Measurements from ENCODE around the gene TUT7.

Gene TUT7

GRCh38 chr9:86288499-86289198, 65.6 kb downstream of the TUT7 start:
- no peak for TF ChIP-seq CTCF (IDR thresholded peaks at IDR 0.05; ENCODE audit: control insufficient read depth, extremely low read depth, insufficient read depth)
- H3K4me3 ChIP-seq (ENCODE audit: low read depth, low read length), result no peak overlapping the region
- DNase-seq (ENCODE audit: low read depth), result no peak

- no peak for DNase-seq (ENCODE audit: low read depth)
- no peak overlapping the region for H3K4me3 ChIP-seq (ENCODE audit: low read depth, low read length)
- TF ChIP-seq CTCF (IDR thresholded peaks at IDR 0.05; ENCODE audit: control insufficient read depth, extremely low read depth, insufficient read depth), result peak; percentile 28
Measured at GRCh38 chr9:86287013-86287412, 67.2 kb downstream of the TUT7 start.

GRCh38 chr9:86286278-86286677, 67.9 kb downstream of the TUT7 start:
- DNase-seq (ENCODE audit: low read depth), result no peak
- no peak for TF ChIP-seq CTCF (IDR thresholded peaks at IDR 0.05; ENCODE audit: control insufficient read depth, extremely low read depth, insufficient read depth)
- H3K4me3 ChIP-seq (ENCODE audit: low read depth, low read length), result no peak overlapping the region

GRCh38 chr9:86285261-86285660, 68.9 kb downstream of the TUT7 start:
- TF ChIP-seq CTCF (IDR thresholded peaks at IDR 0.05; ENCODE audit: control insufficient read depth, extremely low read depth, insufficient read depth), result no peak
- H3K4me3 ChIP-seq (ENCODE audit: low read depth, low read length), result no peak overlapping the region
- no peak for DNase-seq (ENCODE audit: low read depth)

- DNase-seq (ENCODE audit: low read depth), result no peak
- peak overlapping the region; percentile 76 for H3K4me3 ChIP-seq (ENCODE audit: low read depth, low read length)
- no peak for TF ChIP-seq CTCF (IDR thresholded peaks at IDR 0.05; ENCODE audit: control insufficient read depth, extremely low read depth, insufficient read depth)
Measured at GRCh38 chr9:86282979-86283535, 71.2 kb downstream of the TUT7 start.

GRCh38 chr9:86282077-86282978, 71.9 kb downstream of the TUT7 start, which contains the start of gene ISCA1:
ISCA1 (minus strand) TSS chr9:86282538; CDS start chr9:86282458, 80 bp downstream.
- no peak for TF ChIP-seq CTCF (IDR thresholded peaks at IDR 0.05; ENCODE audit: control insufficient read depth, extremely low read depth, insufficient read depth)
- peak; percentile 56 for DNase-seq (ENCODE audit: low read depth)
- peak within 1 kb of the TSS; percentile 76 for H3K4me3 ChIP-seq (ENCODE audit: low read depth, low read length)
